Astrocyte of the spinal cord (primary cell): ENCODE results near the gene CEP57.

Source experiments
- DNase-seq: peaks from one replicate; pipeline ENCODE4 v3.0.0; 2011; ENCODE audit warnings: low read depth, low spot score
- H3K4me3 ChIP-seq: 2 replicates; pipeline ENCODE4 v1.5.1; 2011; ENCODE audit warnings: low read depth, mild to moderate bottlenecking, low read length, moderate library complexity
- in situ Hi-C: cut with HindIII; loops from 2 replicates; pipeline ENCODE4 v1.10.0; 2017; ENCODE audit warnings: low sequenced_read_pairs
- TF ChIP-seq, protein P1 (sequence below): IDR thresholded peaks from 2 replicates; pipeline ENCODE4 v1.5.1; 2012; ENCODE audit warnings: low read depth, mild to moderate bottlenecking, low read length, inconsistent platforms

Gene CEP57

DNA sequence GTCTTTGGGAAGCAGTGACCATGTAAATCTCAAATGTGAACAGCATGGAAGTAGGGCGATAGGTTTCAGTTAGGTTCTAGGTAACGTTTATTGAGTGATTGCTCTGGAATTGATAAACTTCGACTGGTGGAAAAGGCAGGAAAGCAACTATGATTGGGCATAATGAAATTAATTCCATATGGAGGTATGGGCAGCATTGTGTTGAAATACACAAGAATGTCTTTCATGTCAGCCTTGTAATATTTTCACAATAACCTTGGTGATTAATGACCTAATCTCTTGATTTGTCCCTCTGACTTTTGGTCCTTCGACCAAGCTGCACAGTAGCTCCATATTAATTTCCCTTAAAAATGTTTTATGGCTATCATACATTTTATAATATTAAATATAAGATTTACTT is 2.8 kb downstream of the CEP57 start:
- DNase-seq = no peak
- in situ Hi-C loops = no loop called here
- TF ChIP-seq, protein P1, sequence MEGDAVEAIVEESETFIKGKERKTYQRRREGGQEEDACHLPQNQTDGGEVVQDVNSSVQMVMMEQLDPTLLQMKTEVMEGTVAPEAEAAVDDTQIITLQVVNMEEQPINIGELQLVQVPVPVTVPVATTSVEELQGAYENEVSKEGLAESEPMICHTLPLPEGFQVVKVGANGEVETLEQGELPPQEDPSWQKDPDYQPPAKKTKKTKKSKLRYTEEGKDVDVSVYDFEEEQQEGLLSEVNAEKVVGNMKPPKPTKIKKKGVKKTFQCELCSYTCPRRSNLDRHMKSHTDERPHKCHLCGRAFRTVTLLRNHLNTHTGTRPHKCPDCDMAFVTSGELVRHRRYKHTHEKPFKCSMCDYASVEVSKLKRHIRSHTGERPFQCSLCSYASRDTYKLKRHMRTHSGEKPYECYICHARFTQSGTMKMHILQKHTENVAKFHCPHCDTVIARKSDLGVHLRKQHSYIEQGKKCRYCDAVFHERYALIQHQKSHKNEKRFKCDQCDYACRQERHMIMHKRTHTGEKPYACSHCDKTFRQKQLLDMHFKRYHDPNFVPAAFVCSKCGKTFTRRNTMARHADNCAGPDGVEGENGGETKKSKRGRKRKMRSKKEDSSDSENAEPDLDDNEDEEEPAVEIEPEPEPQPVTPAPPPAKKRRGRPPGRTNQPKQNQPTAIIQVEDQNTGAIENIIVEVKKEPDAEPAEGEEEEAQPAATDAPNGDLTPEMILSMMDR = no peak
- no peak overlapping the region for H3K4me3 ChIP-seq

- peak; percentile 2 for DNase-seq
Measured at GRCh38 chr11:95794086-95794485, 3.8 kb downstream of the CEP57 start.

GRCh38 chr11:95795627-95796295 is 5.5 kb downstream of the CEP57 start:
- DNase-seq = no peak
- in situ Hi-C loops = no loop called here
- TF ChIP-seq, protein P1 = no peak
- H3K4me3 ChIP-seq = no peak overlapping the region

More at GRCh38 chr11:95794086-95794485, 3.8 kb downstream of the CEP57 start:
- no peak overlapping the region for H3K4me3 ChIP-seq
- in situ Hi-C loops = no loop called here
- TF ChIP-seq, protein P1 = no peak

DNA sequence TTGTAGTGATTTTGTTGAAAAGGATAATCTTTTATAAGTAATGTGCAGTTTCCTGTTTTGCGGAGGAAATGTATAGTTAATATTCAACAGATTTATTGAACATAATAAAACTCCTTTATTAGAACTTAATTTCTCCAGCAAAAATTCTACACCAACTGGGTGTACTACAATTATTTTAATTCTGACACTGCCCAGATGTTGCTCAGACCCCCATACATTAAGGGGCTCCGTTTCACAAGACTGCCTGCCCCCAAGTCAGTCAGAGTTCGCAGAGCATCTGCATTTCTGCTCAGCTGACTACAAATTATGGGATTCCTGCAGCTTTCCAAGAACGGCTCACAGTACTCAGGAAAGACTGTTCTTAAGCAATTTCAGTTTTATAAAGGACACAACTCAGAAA is 6.2 kb downstream of the CEP57 start:
- DNase-seq = no peak
- H3K4me3 ChIP-seq = no peak overlapping the region
- TF ChIP-seq, protein P1 = no peak
- in situ Hi-C loops = no loop called here

DNA sequence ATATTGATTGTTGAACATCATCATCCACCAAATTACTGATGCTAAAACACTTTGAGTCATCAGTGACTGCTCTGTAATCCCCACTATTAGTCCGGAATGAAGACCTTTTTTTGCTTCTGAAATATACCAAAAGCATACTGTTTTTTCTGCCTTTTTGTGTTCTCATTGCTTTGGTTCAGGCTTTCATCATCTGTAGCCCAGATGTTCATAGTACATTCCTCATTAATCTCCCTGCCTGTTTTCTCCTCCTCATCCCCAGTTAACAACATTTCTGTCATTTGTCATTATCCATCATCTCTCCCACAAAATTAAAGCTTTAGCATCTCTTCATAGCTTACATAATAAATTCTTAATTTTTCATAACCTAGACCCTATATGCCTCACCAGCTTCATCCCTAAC is 9.2 kb downstream of the CEP57 start:
- no peak for DNase-seq
- in situ Hi-C loops = no loop called here
- TF ChIP-seq, protein P1 = no peak

GRCh38 chr11:95800438-95800837 is 10.1 kb downstream of the CEP57 start:
- in situ Hi-C loops = no loop called here
- no peak overlapping the region for H3K4me3 ChIP-seq
- no peak for DNase-seq
- TF ChIP-seq, protein P1 = no peak

More for the DNA sequence above, 9.2 kb downstream of the CEP57 start:
- H3K4me3 ChIP-seq = no peak overlapping the region
